CD4-positive, alpha-beta T cell (primary cell): Measurements from ENCODE around the gene WNT2. TPM values are rescaled to one million over a fixed set of nuclear protein-coding genes. Genes with fewer than 3 reads are reported as not detected.

Source experiments
- ATAC-seq: fragments of 200-7000 bp; cut with Tn5 transposase; one replicate; pipeline ENCODE4 v1.10.0; 2022; ENCODE audit warnings: mild to moderate bottlenecking; ENCODE audit not compliant: poor library complexity
- CTCF ChIA-PET: fragments of 350-600 bp; sonication (Branson Sonifier 250); formaldehyde crosslinking; loops from one replicate; lab custom pipeline; 2021; ENCODE audit warnings: antibody characterized with exemption, inconsistent platforms; lab: Charles Lee
- POLR2A ChIA-PET: fragments of 350-600 bp; sonication (Branson Sonifier 250); formaldehyde crosslinking; loops from one replicate; lab custom pipeline; 2021; ENCODE audit warnings: antibody characterized with exemption, inconsistent platforms; lab: Charles Lee
- DNase-seq, 14 experiments: peaks; one replicate each; pipeline ENCODE4 v3.0.0-alpha.2; 2013 to 2020; ENCODE audit warnings: mixed read lengths in 2 of 14
- H3K27ac ChIP-seq, 2 donors: one replicate each; pipeline versions ENCODE4 v1.5.1 to v1.7.0; 2013; ENCODE audit warnings: low read length in 2 of 2, low read depth in 1 of 2, mild to moderate bottlenecking in 1 of 2
- H3K27me3 ChIP-seq, 2 experiments: 1 replicate in 1 of 2; 2 replicates in 1 of 2; pipeline versions ENCODE4 v1.6.1 to v1.7.0; 2013; ENCODE audit warnings: low read length in 2 of 2, control low read depth in 1 of 2, mild to moderate bottlenecking in 1 of 2, moderate library complexity in 1 of 2; ENCODE audit not compliant: insufficient read depth in 2 of 2, control insufficient read depth in 1 of 2
- H3K36me3 ChIP-seq: one replicate; pipeline ENCODE4 v1.6.1; 2013; ENCODE audit warnings: low read length, control low read depth; ENCODE audit not compliant: insufficient read depth
- H3K4me1 ChIP-seq: one replicate; pipeline ENCODE4 v1.6.1; 2013; ENCODE audit warnings: low read length, control low read depth; ENCODE audit not compliant: insufficient read depth
- H3K4me3 ChIP-seq: one replicate; pipeline ENCODE4 v1.5.1; 2013; ENCODE audit warnings: mild to moderate bottlenecking, low read length, moderate library complexity
- H3K9me3 ChIP-seq, 2 experiments: 1 replicate in 1 of 2; 2 replicates in 1 of 2; pipeline versions ENCODE4 v1.6.1 to v1.7.0; 2013; ENCODE audit warnings: low read length in 2 of 2, mild to moderate bottlenecking in 2 of 2, control low read depth in 1 of 2, moderate library complexity in 1 of 2; ENCODE audit not compliant: control insufficient read depth in 1 of 2, insufficient read depth in 1 of 2
- H3K27ac Mint-ChIP-seq: one replicate; pipeline ENCODE4 v1.8.0; 2020; ENCODE audit warnings: mixed read lengths
- H3K27me3 Mint-ChIP-seq: one replicate; pipeline ENCODE4 v1.8.0; 2021; ENCODE audit warnings: mixed read lengths
- H3K36me3 Mint-ChIP-seq: one replicate; pipeline ENCODE4 v1.8.0; 2021; ENCODE audit warnings: low read depth, mixed read lengths
- H3K4me1 Mint-ChIP-seq: one replicate; pipeline ENCODE4 v1.8.0; 2021; ENCODE audit warnings: low read depth, mixed read lengths
- H3K4me3 Mint-ChIP-seq: one replicate; pipeline ENCODE4 v1.8.0; 2020; ENCODE audit warnings: mild to moderate bottlenecking, mixed read lengths
- H3K9me3 Mint-ChIP-seq: one replicate; pipeline ENCODE4 v1.8.0; 2020; ENCODE audit warnings: mixed read lengths
- CTCF ChIP-seq: fragments of 200-600 bp; IDR thresholded peaks from one replicate; pipeline ENCODE4 v1.8.0; 2022; ENCODE audit warnings: antibody characterized with exemption, mild to moderate bottlenecking
- intact Hi-C, 2 experiments: fragments of 100-400 bp; cut with DNase I in 1 of 2; cut with micrococcal nuclease in 1 of 2; formaldehyde crosslinking; loops; one replicate each; pipeline versions ENCODE4 v1.15.1 to v1.9.0; 2023 to 2025; cut with DNase I, micrococcal nuclease
- total RNA-seq, 174 experiments: library from RNA in 2 of 174; stranded (reverse) in 2 of 174; gene quantifications; one replicate each; pipeline ENCODE4 v1.2.3 and lab custom pipeline; 2021 to 2026

The WNT2 gene
- total RNA-seq, 2 experiments from 2014 or later, result not detected

GRCh38 chr7:117313582-117313981 is 9.3 kb downstream of the WNT2 start:
- Mint-ChIP-seq H3K4me3 (no peak overlapping the region), H3K9me3 (no peaks in the 10 kb centered on the region), H3K4me1 (no peaks in the 10 kb centered on the region), H3K27me3 (peaks cover 11% of the 10 kb centered on the region), H3K36me3 (no peaks in the 10 kb centered on the region), H3K27ac (no peak overlapping the region)
- no peaks in the 10 kb centered on the region for H3K4me1 ChIP-seq
- ATAC-seq (no peak), DNase-seq (no peak)
- ChIA-PET POLR2A (interaction anchor here (0.6 kb wide), 1 partner anchor 109 kb away, joined by 3 read pairs; no protein-coding TSS in a partner anchor), CTCF (no interaction called here)
- no peaks in the 10 kb centered on the region for H3K27me3 ChIP-seq
- H3K9me3 ChIP-seq, result no peaks in the 10 kb centered on the region
- no peaks in the 10 kb centered on the region for H3K36me3 ChIP-seq
- no peak for TF ChIP-seq CTCF
- intact Hi-C loops, result no loop called here
- H3K27ac ChIP-seq, result no peak overlapping the region
- no peak overlapping the region for H3K4me3 ChIP-seq

- H3K4me3 ChIP-seq, result no peak overlapping the region
- Mint-ChIP-seq H3K4me3 (no peak overlapping the region), H3K4me1 (no peaks in the 10 kb centered on the region), H3K36me3 (no peaks in the 10 kb centered on the region), H3K9me3 (no peaks in the 10 kb centered on the region), H3K27me3 (peaks cover 11% of the 10 kb centered on the region), H3K27ac (no peak overlapping the region)
- H3K36me3 ChIP-seq, result no peaks in the 10 kb centered on the region
- ATAC-seq (no peak), DNase-seq (no peak)
- H3K27me3 ChIP-seq, result no peaks in the 10 kb centered on the region
- intact Hi-C loops, result no loop called here
- no peaks in the 10 kb centered on the region for H3K9me3 ChIP-seq
- H3K4me1 ChIP-seq, result no peaks in the 10 kb centered on the region
- CTCF ChIA-PET, result no interaction called here
- POLR2A ChIA-PET, result interaction anchor here (0.6 kb wide), 1 partner anchor 110 kb away, joined by 3 read pairs; no protein-coding TSS in a partner anchor
- H3K27ac ChIP-seq, result no peak overlapping the region
- no peak for TF ChIP-seq CTCF
These were observed 10.0 kb downstream of the WNT2 start for GRCh38 chr7:117312593-117313580.

- ChIA-PET CTCF (no interaction called here), POLR2A (no interaction called here)
- Histone ChIP-seq H3K4me1 (no peaks in the 10 kb centered on the region), H3K9me3 (peaks cover 0 to 7% of the 10 kb centered on the region in 2 experiments), H3K27ac (no peak overlapping the region), H3K4me3 (no peak overlapping the region), H3K27me3 (no peaks in the 10 kb centered on the region), H3K36me3 (no peaks in the 10 kb centered on the region)
- TF ChIP-seq CTCF, result no peak
- Mint-ChIP-seq H3K4me3 (no peak overlapping the region), H3K27me3 (peaks cover 11% of the 10 kb centered on the region), H3K9me3 (no peaks in the 10 kb centered on the region), H3K36me3 (no peaks in the 10 kb centered on the region), H3K4me1 (no peaks in the 10 kb centered on the region), H3K27ac (no peak overlapping the region)
- intact Hi-C loops, result no loop called here
- DNase-seq, result no peak
- ATAC-seq, result no peak
These were observed 14.0 kb downstream of the WNT2 start for GRCh38 chr7:117308891-117309290.
